H1 (cell line): ENCODE results near the gene PTCHD1. TPM values are rescaled to one million over a fixed set of nuclear protein-coding genes. Genes with fewer than 3 reads are reported as not detected.

Experiments used
- CTCF ChIA-PET: fragments of 300-600 bp; sonication (Branson Sonifier 250); formaldehyde crosslinking; loops from one replicate; lab custom pipeline; 2021; ENCODE audit not compliant: partially characterized antibody; lab: Charles Lee
- POLR2A ChIA-PET: fragments of 300-600 bp; sonication (Branson Sonifier 250); formaldehyde crosslinking; loops from one replicate; lab custom pipeline; 2021; ENCODE audit warnings: inconsistent platforms; ENCODE audit not compliant: partially characterized antibody; lab: Charles Lee
- DNase-seq, 2 experiments: peaks; one replicate each; pipeline versions ENCODE4 v3.0.0 to v3.0.0-alpha.2; 2010 to 2022; ENCODE audit warnings: low spot score in 2 of 2, low read depth in 1 of 2, mixed read lengths in 1 of 2
- FAIRE-seq: peaks from 2 replicates; lab custom pipeline; 2011; peaks lifted over from hg19 to GRCh38; lab: Jason Lieb, UNC
- H2AFZ ChIP-seq: 2 replicates; pipeline ENCODE4 v1.8.1; 2012; ENCODE audit warnings: low read length, inconsistent platforms
- H2AK5ac ChIP-seq: 2 replicates; pipeline ENCODE4 v1.6.1; 2013; ENCODE audit warnings: low read depth, low read length
- H2BK120ac ChIP-seq: replicated peaks from 2 replicates; pipeline ENCODE3; 2013; ENCODE audit warnings: low read depth, low read length, inconsistent platforms
- H2BK12ac ChIP-seq: 2 replicates; pipeline ENCODE4 v1.6.1; 2013; ENCODE audit warnings: low read depth, low read length
- H2BK15ac ChIP-seq: 2 replicates; pipeline ENCODE4 v1.6.1; 2013; ENCODE audit warnings: low read length
- H2BK20ac ChIP-seq: 2 replicates; pipeline ENCODE4 v1.6.1; 2013; ENCODE audit warnings: low read length
- H2BK5ac ChIP-seq: 2 replicates; pipeline ENCODE4 v1.6.1; 2013; ENCODE audit warnings: low read depth, low read length
- H3K14ac ChIP-seq: 2 replicates; pipeline ENCODE4 v1.6.1; 2013; ENCODE audit warnings: inconsistent platforms; ENCODE audit not compliant: insufficient read length
- H3K18ac ChIP-seq: 2 replicates; pipeline ENCODE4 v1.6.1; 2013; ENCODE audit warnings: low read length; ENCODE audit errors: extremely low read depth
- H3K23ac ChIP-seq: 2 replicates; pipeline ENCODE4 v1.6.1; 2013; ENCODE audit warnings: inconsistent platforms; ENCODE audit not compliant: insufficient read length
- H3K23me2 ChIP-seq: 2 replicates; pipeline ENCODE4 v1.6.1; 2013; ENCODE audit warnings: low read depth, low read length
- H3K27ac ChIP-seq: 2 replicates; pipeline ENCODE4 v1.6.1; 2011; ENCODE audit warnings: low read depth, low read length, inconsistent platforms
- H3K27me3 ChIP-seq, 4 experiments: replicated peaks in 1 of 4; 1 replicate in 1 of 4; 2 replicates in 3 of 4; pipeline versions ENCODE4 v1.6.1 to v1.8.1; 2011 to 2013; ENCODE audit warnings: low read length in 3 of 4, mild to moderate bottlenecking in 3 of 4, inconsistent platforms in 2 of 4, mixed read lengths in 2 of 4, moderate library complexity in 1 of 4; ENCODE audit not compliant: control insufficient read depth in 3 of 4, insufficient read depth in 3 of 4; ENCODE audit errors: extremely low read depth in 1 of 4
- H3K36me3 ChIP-seq, 4 experiments: 2 replicates each; pipeline versions ENCODE4 v1.6.1 to v1.8.1; 2011 to 2013; ENCODE audit warnings: mild to moderate bottlenecking in 4 of 4, low read length in 3 of 4, moderate library complexity in 2 of 4, control low read depth in 1 of 4, inconsistent platforms in 1 of 4; ENCODE audit not compliant: insufficient read depth in 4 of 4, control insufficient read depth in 2 of 4
- H3K4ac ChIP-seq: replicated peaks from 2 replicates; pipeline ENCODE3; 2013; ENCODE audit warnings: low read length, low read depth, mixed read lengths, inconsistent platforms; ENCODE audit not compliant: insufficient read length
- H3K4me1 ChIP-seq, 4 experiments: replicated peaks in 1 of 4; 1 replicate in 1 of 4; 2 replicates in 3 of 4; pipeline versions ENCODE4 v1.6.1 to v1.8.1; 2011 to 2013; ENCODE audit warnings: low read length in 3 of 4, inconsistent platforms in 2 of 4, mixed read lengths in 1 of 4; ENCODE audit not compliant: insufficient read depth in 4 of 4, control insufficient read depth in 3 of 4
- H3K4me2 ChIP-seq, 2 experiments: 2 replicates each; pipeline versions ENCODE4 v1.6.1 to v1.8.1; 2011 to 2013; ENCODE audit warnings: low read depth in 2 of 2, low read length in 2 of 2, control low read depth in 1 of 2, inconsistent platforms in 1 of 2, mild to moderate bottlenecking in 1 of 2; ENCODE audit not compliant: insufficient read depth in 1 of 2
- H3K4me3 ChIP-seq, 4 experiments: fragments of 200-600, 300-600 bp in 1 of 4; sonication (generic), shearing (Covaris generic), sonication (Bioruptor Twin) in 1 of 4; 2 replicates each; pipeline versions ENCODE4 v1.5.1 to v1.8.1; 2011 to 2016; ENCODE audit warnings: low read length in 4 of 4, low read depth in 3 of 4, control low read depth in 2 of 4, inconsistent platforms in 2 of 4, mild to moderate bottlenecking in 2 of 4, mixed read lengths in 1 of 4, moderate library complexity in 1 of 4; ENCODE audit not compliant: insufficient read depth in 2 of 4; ENCODE audit errors: extremely low read depth in 1 of 4
- H3K56ac ChIP-seq: replicated peaks from 2 replicates; pipeline ENCODE3; 2013; ENCODE audit warnings: low read depth, mild to moderate bottlenecking, mixed read lengths, low read length, inconsistent platforms; ENCODE audit not compliant: insufficient read length
- H3K79me1 ChIP-seq: 2 replicates; pipeline ENCODE4 v1.6.1; 2013; ENCODE audit warnings: low read depth, low read length, control low read depth
- H3K79me2 ChIP-seq, 2 experiments: 2 replicates each; pipeline versions ENCODE4 v1.6.1 to v1.8.1; 2012 to 2013; ENCODE audit warnings: low read length in 2 of 2, mild to moderate bottlenecking in 2 of 2, inconsistent platforms in 1 of 2; ENCODE audit not compliant: insufficient read depth in 2 of 2, control insufficient read depth in 1 of 2
- H3K9ac ChIP-seq, 4 experiments: replicated peaks in 1 of 4; 1 replicate in 1 of 4; 2 replicates in 3 of 4; pipeline versions ENCODE4 v1.6.1 to v1.8.1; 2011 to 2013; ENCODE audit warnings: low read depth in 3 of 4, low read length in 3 of 4, control low read depth in 2 of 4, mild to moderate bottlenecking in 2 of 4, moderate library complexity in 2 of 4, inconsistent platforms in 1 of 4; ENCODE audit errors: extremely low read depth in 1 of 4
- H3K9me3 ChIP-seq, 2 experiments: 2 replicates each; pipeline versions ENCODE4 v1.6.1 to v1.8.1; 2012 to 2013; ENCODE audit warnings: mild to moderate bottlenecking in 2 of 2, moderate library complexity in 2 of 2, control low read depth in 1 of 2, inconsistent platforms in 1 of 2, low read depth in 1 of 2, low read length in 1 of 2, mixed read lengths in 1 of 2; ENCODE audit not compliant: insufficient read depth in 2 of 2
- H4K20me1 ChIP-seq, 2 experiments: replicated peaks in 1 of 2; 2 replicates each; pipeline versions ENCODE3 to v1.8.1; 2011 to 2013; ENCODE audit warnings: inconsistent platforms in 2 of 2, low read length in 2 of 2, mild to moderate bottlenecking in 1 of 2; ENCODE audit not compliant: insufficient read depth in 2 of 2, control insufficient read depth in 1 of 2
- H4K5ac ChIP-seq: 2 replicates; pipeline ENCODE4 v1.6.1; 2013; ENCODE audit warnings: low read length, low read depth, mixed read lengths, inconsistent platforms; ENCODE audit not compliant: insufficient read length
- H4K8ac ChIP-seq: 2 replicates; pipeline ENCODE4 v1.8.0; 2013; ENCODE audit warnings: mild to moderate bottlenecking, moderate library complexity, low read length, inconsistent platforms; ENCODE audit not compliant: insufficient read depth; ENCODE audit errors: extremely low read depth
- H4K91ac ChIP-seq: replicated peaks from 2 replicates; pipeline ENCODE3; 2013; ENCODE audit warnings: low read length, mixed read lengths, inconsistent platforms; ENCODE audit not compliant: insufficient read length
- WGBS, 2 experiments: shearing (Covaris generic) in 1 of 2; methylation state at CpG; one replicate each; pipeline versions ENCODE4 v1.1.6 to v1.1.7; 2013 to 2015; ENCODE audit warnings: low lambda C conversion rate in 2 of 2, mixed read lengths in 2 of 2, inconsistent platforms in 1 of 2, low coverage in 1 of 2, missing lambda C conversion rate in 1 of 2; ENCODE audit not compliant: insufficient replicate concordance in 2 of 2, insufficient coverage in 1 of 2, insufficient read length in 1 of 2; ENCODE audit errors: extremely low coverage in 1 of 2, missing lambda C conversion rate in 1 of 2; 5-methylcytosine and 5-hydroxymethylcytosine counted together
- polyA plus RNA-seq, 7 experiments: library from polyadenylated mRNA; depleted of rRNA in 3 of 7; stranded (reverse) in 5 of 7; unstranded in 2 of 7; fragments of >200 nt in 5 of 7; fragments of 200-250 nt in 2 of 7; gene quantifications; 1 replicate in 5 of 7; 2 replicates in 1 of 7; 4 replicates in 1 of 7; pipeline versions ENCODE4 v1.2.1 to v1.2.3, GENCODE V29; 2011 to 2013; ENCODE audit warnings: missing spikeins in 2 of 7, mixed read lengths in 2 of 7
- total RNA-seq: library from RNA; stranded (reverse); fragmentation: NEBNext Ultra II Directional; extraction: Animal tissue kit (Norgen Biotek cat#: 25700); gene quantifications from 2 replicates; pipeline ENCODE4 v1.2.1, GENCODE V29; 2021

The PTCHD1 gene
- total and polyA plus RNA-seq, 2 of the 8 experiments (the other 6 are each of a cell fraction or from before 2014, with no cell fraction given), result 0.53 to 2.4 TPM

GRCh38 chrX:23369027-23369426 lies 34.4 kb downstream of the PTCHD1 start:
- H3K4me3 ChIP-seq, result no peak overlapping the region
- H3K36me3 ChIP-seq, result no peaks in the 10 kb centered on the region; a peak in 1 of 8 replicates
- no peaks in the 10 kb centered on the region for H3K79me2 ChIP-seq
- H2BK12ac ChIP-seq, result no peak overlapping the region
- H4K5ac ChIP-seq, result no peak overlapping the region
- H3K23me2 ChIP-seq, result no peaks in the 10 kb centered on the region
- H2BK120ac ChIP-seq, result no peak overlapping the region
- no peak overlapping the region; the same call in 1 of the 2 replicates for H3K18ac ChIP-seq
- no peaks in the 10 kb centered on the region for H3K27me3 ChIP-seq
- ChIA-PET POLR2A (no interaction called here), CTCF (no interaction called here)
- no peak overlapping the region for H4K91ac ChIP-seq
- H4K8ac ChIP-seq, result no peak overlapping the region
- H3K4me1 ChIP-seq, result no peaks in the 10 kb centered on the region
- DNase-seq, result no peak
- no peak overlapping the region for H2BK5ac ChIP-seq
- no peak overlapping the region for H3K4ac ChIP-seq
- no peak overlapping the region for H3K56ac ChIP-seq
- no peak overlapping the region for H3K14ac ChIP-seq
- WGBS, 2 experiments, result 92% methylated on average over 5 of the region's 6 CpGs; no CpG with 5 or more reads in 1 of the 2 experiments
- H2BK15ac ChIP-seq, result no peak overlapping the region
- H4K20me1 ChIP-seq, result no peaks in the 10 kb centered on the region
- no peaks in the 10 kb centered on the region for H3K79me1 ChIP-seq
- no peak overlapping the region for H2BK20ac ChIP-seq
- H3K9ac ChIP-seq, result no peak overlapping the region
- no peak overlapping the region for H2AFZ ChIP-seq
- no peak overlapping the region for H3K27ac ChIP-seq
- H2AK5ac ChIP-seq, result no peak overlapping the region
- FAIRE-seq, result no peak
- no peaks in the 10 kb centered on the region for H3K9me3 ChIP-seq
- no peak overlapping the region for H3K23ac ChIP-seq
- no peak overlapping the region for H3K4me2 ChIP-seq
